ENCODE data around the gene UQCC2.

UQCC2 gene

GRCh38 chr6:33744001-33744848, 32.7 kb upstream of the UQCC2 start:
- DNase-seq (ENCODE audit: low read depth): peak; percentile 68

- no peak for DNase-seq (ENCODE audit: low read depth)
Measured at GRCh38 chr6:33742837-33743236, 31.3 kb upstream of the UQCC2 start.

- DNase-seq (ENCODE audit: low read depth): no peak
Measured at GRCh38 chr6:33742092-33742491, 30.6 kb upstream of the UQCC2 start.

- no peak for DNase-seq (ENCODE audit: low read depth)
Measured at GRCh38 chr6:33740794-33741193, 29.3 kb upstream of the UQCC2 start.

- no peak for DNase-seq (ENCODE audit: low read depth)
Measured at GRCh38 chr6:33740204-33740608, 28.7 kb upstream of the UQCC2 start.

GRCh38 chr6:33739571-33739970, 28.1 kb upstream of the UQCC2 start:
- no peak for DNase-seq (ENCODE audit: low read depth)

GRCh38 chr6:33738879-33739278, 27.4 kb upstream of the UQCC2 start:
- no peak for DNase-seq (ENCODE audit: low read depth)

GRCh38 chr6:33738153-33738552, 26.7 kb upstream of the UQCC2 start:
- no peak for DNase-seq (ENCODE audit: low read depth)

- DNase-seq (ENCODE audit: low read depth): no peak
Measured at GRCh38 chr6:33737267-33738026, 25.9 kb upstream of the UQCC2 start.

- DNase-seq (ENCODE audit: low read depth): no peak
Measured at GRCh38 chr6:33735216-33735615, 23.7 kb upstream of the UQCC2 start.

GRCh38 chr6:33733709-33734007, 22.2 kb upstream of the UQCC2 start:
- no peak for DNase-seq (ENCODE audit: low read depth)

- no peak for DNase-seq (ENCODE audit: low read depth)
Measured at GRCh38 chr6:33732817-33733708, 21.6 kb upstream of the UQCC2 start.

- no peak for DNase-seq (ENCODE audit: low read depth)
Measured at GRCh38 chr6:33732385-33732784, 20.9 kb upstream of the UQCC2 start.

GRCh38 chr6:33731751-33732282, 20.3 kb upstream of the UQCC2 start:
- DNase-seq (ENCODE audit: low read depth): no peak

GRCh38 chr6:33731035-33731434, 19.5 kb upstream of the UQCC2 start:
- DNase-seq (ENCODE audit: low read depth): no peak

- no peak for DNase-seq (ENCODE audit: low read depth)
Measured at GRCh38 chr6:33730611-33731010, 19.1 kb upstream of the UQCC2 start.

- DNase-seq (ENCODE audit: low read depth): no peak
Measured at GRCh38 chr6:33729059-33729458, 17.6 kb upstream of the UQCC2 start.

GRCh38 chr6:33728438-33728837, 16.9 kb upstream of the UQCC2 start:
- DNase-seq (ENCODE audit: low read depth): no peak

- no peak for DNase-seq (ENCODE audit: low read depth)
Measured at GRCh38 chr6:33727932-33728331, 16.4 kb upstream of the UQCC2 start.

- DNase-seq (ENCODE audit: low read depth): no peak
Measured at GRCh38 chr6:33727126-33727525, 15.6 kb upstream of the UQCC2 start.

GRCh38 chr6:33726696-33727095, 15.2 kb upstream of the UQCC2 start:
- no peak for DNase-seq (ENCODE audit: low read depth)

Data from activated gamma-delta T cell treated with anti-CD3 and anti-CD28 coated beads, Interleukin-2, amount 50 U/mL, for 16 hours (primary cell).